OCI-LY7 (cell line): ENCODE measurements around the gene TNFAIP8L2.

Source experiments
- EZH2phosphoT487 ChIP-seq: fragments of 200-600 bp; sonication (generic); IDR thresholded peaks from 2 replicates; pipeline ENCODE4 v1.6.1; 2018; ENCODE audit warnings: low read depth, borderline replicate concordance, mild to moderate bottlenecking, mixed run types, antibody characterized with exemption, low read length, moderate library complexity, mixed read lengths
- TF ChIP-seq, protein P1 (sequence below): fragments of 200-600 bp; sonication (generic); conservative IDR thresholded peaks from 2 replicates; pipeline ENCODE4 v1.5.1; 2014; ENCODE audit warnings: mild to moderate bottlenecking, antibody characterized with exemption, low read length, moderate library complexity, mixed read lengths

GRCh38 chr1:151108331-151108730, 48.1 kb upstream of the TNFAIP8L2 start:
- TF ChIP-seq, protein P1, sequence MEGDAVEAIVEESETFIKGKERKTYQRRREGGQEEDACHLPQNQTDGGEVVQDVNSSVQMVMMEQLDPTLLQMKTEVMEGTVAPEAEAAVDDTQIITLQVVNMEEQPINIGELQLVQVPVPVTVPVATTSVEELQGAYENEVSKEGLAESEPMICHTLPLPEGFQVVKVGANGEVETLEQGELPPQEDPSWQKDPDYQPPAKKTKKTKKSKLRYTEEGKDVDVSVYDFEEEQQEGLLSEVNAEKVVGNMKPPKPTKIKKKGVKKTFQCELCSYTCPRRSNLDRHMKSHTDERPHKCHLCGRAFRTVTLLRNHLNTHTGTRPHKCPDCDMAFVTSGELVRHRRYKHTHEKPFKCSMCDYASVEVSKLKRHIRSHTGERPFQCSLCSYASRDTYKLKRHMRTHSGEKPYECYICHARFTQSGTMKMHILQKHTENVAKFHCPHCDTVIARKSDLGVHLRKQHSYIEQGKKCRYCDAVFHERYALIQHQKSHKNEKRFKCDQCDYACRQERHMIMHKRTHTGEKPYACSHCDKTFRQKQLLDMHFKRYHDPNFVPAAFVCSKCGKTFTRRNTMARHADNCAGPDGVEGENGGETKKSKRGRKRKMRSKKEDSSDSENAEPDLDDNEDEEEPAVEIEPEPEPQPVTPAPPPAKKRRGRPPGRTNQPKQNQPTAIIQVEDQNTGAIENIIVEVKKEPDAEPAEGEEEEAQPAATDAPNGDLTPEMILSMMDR = no peak
- no peak for TF ChIP-seq EZH2phosphoT487
